Panc1 (cell line): ENCODE results near the gene HSP90B1. TPM values are rescaled to one million over a fixed set of nuclear protein-coding genes. Genes with fewer than 3 reads are reported as not detected.

Experiments
- ATAC-seq: fragments of 200-7000 bp; cut with Tn5 transposase; 2 replicates; pipeline ENCODE4 v1.9.1; 2020; ENCODE audit warnings: mild to moderate bottlenecking, moderate library complexity
- BruUV-seq: library from RNA; stranded (reverse); fragments of 400-500 nt; replicated peaks from 2 replicates; lab custom pipeline; 2021; lab: Mats Ljungman, UMichigan
- CTCF ChIA-PET: fragments of 300-600 bp; sonication (Branson Sonifier 250); formaldehyde crosslinking; loops from one replicate; lab custom pipeline; 2022; ENCODE audit warnings: antibody characterized with exemption; lab: Charles Lee
- POLR2A ChIA-PET: fragments of 300-600 bp; sonication (Branson Sonifier 250); formaldehyde crosslinking; loops from one replicate; lab custom pipeline; 2022; ENCODE audit warnings: antibody characterized with exemption; lab: Charles Lee
- DNase-seq: peaks from one replicate; pipeline ENCODE4 v3.0.0-alpha.2; 2010; ENCODE audit warnings: low read depth, low spot score
- H3K27ac ChIP-seq: 2 replicates; pipeline ENCODE4 v1.5.1; 2011; ENCODE audit warnings: mild to moderate bottlenecking, low read length, inconsistent platforms
- H3K27me3 ChIP-seq: fragments of 200-500 bp; sonication (Bioruptor generic); 2 replicates; pipeline ENCODE4 v1.6.0; 2014; ENCODE audit warnings: low read length, inconsistent platforms; ENCODE audit not compliant: control insufficient read depth, insufficient read depth
- H3K36me3 ChIP-seq: fragments of 200-500 bp; sonication (Bioruptor generic); 2 replicates; pipeline ENCODE4 v1.5.1; 2014; ENCODE audit warnings: inconsistent platforms, mild to moderate bottlenecking, low read length, moderate library complexity; ENCODE audit not compliant: control insufficient read depth, insufficient read depth
- H3K4me1 ChIP-seq: 2 replicates; pipeline ENCODE4 v1.5.1; 2011; ENCODE audit warnings: inconsistent platforms, mild to moderate bottlenecking, low read length, moderate library complexity; ENCODE audit not compliant: control insufficient read depth, insufficient read depth
- H3K4me3 ChIP-seq, 2 experiments: 2 replicates each; pipeline ENCODE4 v1.5.1; 2011 to 2012; ENCODE audit warnings: low read depth in 2 of 2, low read length in 2 of 2, mild to moderate bottlenecking in 2 of 2, inconsistent platforms in 1 of 2, moderate library complexity in 1 of 2
- H3K9me3 ChIP-seq: fragments of 200-500 bp; sonication (Bioruptor generic); 2 replicates; pipeline ENCODE4 v1.5.1; 2014; ENCODE audit warnings: low read depth, mild to moderate bottlenecking, inconsistent platforms, low read length, moderate library complexity; ENCODE audit not compliant: control insufficient read depth, insufficient read depth
- CTCF ChIP-seq: fragments of 450-650 bp; IDR thresholded peaks from 2 replicates; pipeline ENCODE4 v1.5.1; 2017; ENCODE audit warnings: mild to moderate bottlenecking
- POLR2AphosphoS5 ChIP-seq: IDR thresholded peaks from 2 replicates; pipeline ENCODE4 v1.6.1; 2012; ENCODE audit warnings: mild to moderate bottlenecking, low read depth, low read length, moderate library complexity
- REST ChIP-seq, 2 experiments: IDR thresholded peaks; 2 replicates each; pipeline ENCODE4 v1.6.1; 2011 to 2012; ENCODE audit warnings: low read depth in 2 of 2, control low read depth in 1 of 2, low read length in 1 of 2, mild to moderate bottlenecking in 1 of 2, moderate library complexity in 1 of 2; ENCODE audit not compliant: insufficient read depth in 1 of 2
- SIN3A ChIP-seq: IDR thresholded peaks from 2 replicates; pipeline ENCODE4 v1.6.1; 2012; ENCODE audit warnings: low read depth, mild to moderate bottlenecking, low read length, moderate library complexity, borderline replicate concordance; ENCODE audit not compliant: insufficient read depth
- TCF7L2 ChIP-seq: IDR thresholded peaks from 2 replicates; pipeline ENCODE4 v1.6.1; 2011; ENCODE audit warnings: mild to moderate bottlenecking, low read depth, low read length, inconsistent platforms
- in situ Hi-C: cut with HindIII; loops from 2 replicates; pipeline ENCODE4 v1.10.0; 2016; ENCODE audit warnings: low sequenced_read_pairs, low pct_unique_long_range_greater_than_20kb
- intact Hi-C: fragments of 100-400 bp; cut with micrococcal nuclease; formaldehyde crosslinking; loops from one replicate; pipeline ENCODE4 v1.10.0; 2022; ENCODE audit not compliant: unreplicated experiment
- total RNA-seq: library from RNA; stranded (reverse); gene quantifications from one replicate; pipeline ENCODE4 v1.2.1, GENCODE V29; 2021; ENCODE audit not compliant: unreplicated experiment

The HSP90B1 gene
- total RNA-seq, 1 experiment from 2014 or later, result 503 TPM

- TSS peak; percentile 85 for BruUV-seq
- Histone ChIP-seq H3K4me3 (peak overlapping the region; percentile 62 to 92), H3K27me3 (no peaks in the 10 kb centered on the region), H3K9me3 (no peaks in the 10 kb centered on the region), H3K4me1 (peaks cover 24% of the 10 kb centered on the region), H3K36me3 (peaks cover 30% of the 10 kb centered on the region), H3K27ac (peak overlapping the region; percentile 92)
- CTCF ChIA-PET, result no interaction called here
- POLR2A ChIA-PET, result interaction anchor here (0.6 to 1.1 kb wide), 9 partner anchors 8 to 1902 kb away, joined by 3 to 9 read pairs (median 5); partner anchors contain the start of genes NT5DC3 and TDG
- in situ Hi-C loops, result no loop called here
- intact Hi-C loops, result no loop called here
- TF ChIP-seq CTCF (no peak), POLR2AphosphoS5 (peak; percentile 55; the same call in 1 of the 2 replicates), REST (IDR thresholded peaks at IDR 0.05; ENCODE audit: insufficient read depth in 1 of 2, low read depth in 2 of 2, low read length in 1 of 2) (no peak), TCF7L2 (no peak)
- peak; percentile 59 for DNase-seq
- ATAC-seq, result peak; percentile 82
Measured at GRCh38 chr12:103929046-103929783, 995 bp upstream of the HSP90B1 start.

- peak overlapping the region; percentile 92; the same call in 1 of the 2 replicates for H3K27ac ChIP-seq
- intact Hi-C loops, result no loop called here
- DNase-seq (no peak), ATAC-seq (no peak)
- H3K27me3 ChIP-seq, result no peaks in the 10 kb centered on the region
- ChIA-PET CTCF (no interaction called here), POLR2A (interaction anchor here (0.6 to 1.1 kb wide), 11 partner anchors 9 to 1902 kb away, joined by 3 to 9 read pairs (median 5); partner anchors contain the start of genes NT5DC3 and TDG)
- H3K4me3 ChIP-seq, result peak overlapping the region; percentile 62 to 92
- in situ Hi-C loops, result no loop called here
- BruUV-seq, result no TSS peak
- no peak for TF ChIP-seq SIN3A
- TF ChIP-seq TCF7L2, result no peak
- TF ChIP-seq REST (IDR thresholded peaks at IDR 0.05; ENCODE audit: insufficient read depth in 1 of 2, low read depth in 2 of 2, low read length in 1 of 2), result no peak
- no peak for TF ChIP-seq POLR2AphosphoS5
- no peak for TF ChIP-seq CTCF
- no peaks in the 10 kb centered on the region for H3K9me3 ChIP-seq
- peaks cover 33% of the 10 kb centered on the region for H3K36me3 ChIP-seq
- H3K4me1 ChIP-seq, result peaks cover 24% of the 10 kb centered on the region
Measured at GRCh38 chr12:103929784-103930033, 501 bp upstream of the HSP90B1 start.
